HL-60 (cell line): ENCODE measurements around the gene ZNF74.

ENCODE experiments used
- DNase-seq, 2 experiments: peaks; one replicate each; pipeline ENCODE4 v3.0.0-alpha.2; 2010 to 2020; ENCODE audit warnings: low read depth in 1 of 2, low spot score in 1 of 2
- H3K27ac ChIP-seq: fragments of 250-450 bp; sonication (Bioruptor Pico); replicated peaks from 2 replicates; pipeline ENCODE4 v1.5.1; 2020; ENCODE audit warnings: mild to moderate bottlenecking, moderate library complexity
- H3K27me3 ChIP-seq: fragments of 250-450 bp; sonication (Bioruptor Pico); 2 replicates; pipeline ENCODE4 v1.5.1; 2021; ENCODE audit warnings: mild to moderate bottlenecking, moderate library complexity; ENCODE audit not compliant: insufficient read depth, poor library complexity, severe bottlenecking
- H3K4me3 ChIP-seq: replicated peaks from 2 replicates; pipeline ENCODE4 v1.5.1; 2011; ENCODE audit warnings: mild to moderate bottlenecking, control low read depth, low read length; ENCODE audit not compliant: insufficient read depth
- GABPA ChIP-seq: IDR thresholded peaks from 2 replicates; pipeline ENCODE4 v1.6.1; 2012; ENCODE audit warnings: low read depth
- POLR2AphosphoS5 ChIP-seq: IDR thresholded peaks from 2 replicates; pipeline ENCODE4 v1.6.1; 2012; ENCODE audit warnings: low read depth
- REST ChIP-seq: IDR thresholded peaks from 2 replicates; pipeline ENCODE4 v1.6.1; 2012; ENCODE audit warnings: low read depth; ENCODE audit not compliant: insufficient replicate concordance
- SPI1 ChIP-seq: IDR thresholded peaks from 2 replicates; pipeline ENCODE4 v1.6.1; 2012; ENCODE audit warnings: low read depth, mild to moderate bottlenecking, borderline replicate concordance
- TF ChIP-seq, protein P1 (sequence below): IDR thresholded peaks from one replicate; pipeline ENCODE4 v1.5.1; 2011; ENCODE audit warnings: low read length, control low read depth, inconsistent platforms; ENCODE audit not compliant: insufficient read depth

The ZNF74 gene

GRCh38 chr22:20433686-20434241 is 39.8 kb downstream of the ZNF74 start:
- no peak for TF ChIP-seq REST
- TF ChIP-seq GABPA, result no peak
- TF ChIP-seq, protein P1, sequence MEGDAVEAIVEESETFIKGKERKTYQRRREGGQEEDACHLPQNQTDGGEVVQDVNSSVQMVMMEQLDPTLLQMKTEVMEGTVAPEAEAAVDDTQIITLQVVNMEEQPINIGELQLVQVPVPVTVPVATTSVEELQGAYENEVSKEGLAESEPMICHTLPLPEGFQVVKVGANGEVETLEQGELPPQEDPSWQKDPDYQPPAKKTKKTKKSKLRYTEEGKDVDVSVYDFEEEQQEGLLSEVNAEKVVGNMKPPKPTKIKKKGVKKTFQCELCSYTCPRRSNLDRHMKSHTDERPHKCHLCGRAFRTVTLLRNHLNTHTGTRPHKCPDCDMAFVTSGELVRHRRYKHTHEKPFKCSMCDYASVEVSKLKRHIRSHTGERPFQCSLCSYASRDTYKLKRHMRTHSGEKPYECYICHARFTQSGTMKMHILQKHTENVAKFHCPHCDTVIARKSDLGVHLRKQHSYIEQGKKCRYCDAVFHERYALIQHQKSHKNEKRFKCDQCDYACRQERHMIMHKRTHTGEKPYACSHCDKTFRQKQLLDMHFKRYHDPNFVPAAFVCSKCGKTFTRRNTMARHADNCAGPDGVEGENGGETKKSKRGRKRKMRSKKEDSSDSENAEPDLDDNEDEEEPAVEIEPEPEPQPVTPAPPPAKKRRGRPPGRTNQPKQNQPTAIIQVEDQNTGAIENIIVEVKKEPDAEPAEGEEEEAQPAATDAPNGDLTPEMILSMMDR, result no peak
- TF ChIP-seq SPI1, result no peak
- DNase-seq, result no peak
- peaks cover 79% of the 10 kb centered on the region for H3K27me3 ChIP-seq

DNA sequence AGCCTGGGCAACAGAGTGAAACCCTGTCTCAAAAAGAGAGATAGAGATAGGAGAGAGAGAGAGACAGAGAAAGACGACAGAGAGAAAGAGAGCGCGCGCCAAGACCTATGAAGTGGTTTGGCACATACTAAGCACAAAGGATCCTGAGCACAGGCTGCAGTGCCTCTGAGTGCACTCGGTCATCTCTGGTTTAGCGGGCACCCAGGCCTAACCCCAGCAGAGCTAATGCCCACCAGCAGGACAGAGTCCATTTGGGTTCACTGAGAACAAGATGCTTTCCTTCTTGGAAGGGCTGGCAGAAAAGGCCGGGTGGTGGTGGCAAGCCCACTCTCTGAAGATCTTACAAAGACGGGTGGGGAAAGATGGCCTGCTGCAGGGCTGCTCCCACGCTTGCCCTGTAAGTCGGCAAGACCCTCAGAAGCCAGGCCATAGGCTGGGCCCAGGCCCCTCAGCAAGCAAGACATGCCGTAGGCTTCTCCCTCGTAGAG is 40.4 kb downstream of the ZNF74 start:
- peaks cover 80% of the 10 kb centered on the region for H3K27me3 ChIP-seq
- no peak overlapping the region for H3K27ac ChIP-seq
- H3K4me3 ChIP-seq, result no peak overlapping the region
- no peak for DNase-seq
- TF ChIP-seq REST (no peak), POLR2AphosphoS5 (no peak), SPI1 (no peak), GABPA (no peak)
- TF ChIP-seq, protein P1, result no peak

More at GRCh38 chr22:20433686-20434241, 39.8 kb downstream of the ZNF74 start:
- Histone ChIP-seq H3K27ac (no peak overlapping the region), H3K4me3 (no peak overlapping the region)

GRCh38 chr22:20434773-20435172 is 40.8 kb downstream of the ZNF74 start:
- no peak overlapping the region for H3K4me3 ChIP-seq

More at GRCh38 chr22:20434773-20435172, 40.8 kb downstream of the ZNF74 start:
- peaks cover 80% of the 10 kb centered on the region for H3K27me3 ChIP-seq
- no peak for DNase-seq
- no peak overlapping the region for H3K27ac ChIP-seq
- TF ChIP-seq REST (no peak), SPI1 (no peak), POLR2AphosphoS5 (no peak), GABPA (no peak)
- TF ChIP-seq, protein P1, result no peak
